K562 (cell line): ENCODE data around the gene CLEC6A. TPM values are rescaled to one million over a fixed set of nuclear protein-coding genes. Genes with fewer than 3 reads are reported as not detected.
"Not testable (repeated sequence)": the region's sequence is repeated elsewhere in the genome, so short reads cannot be mapped to it uniquely, and the experiment has no call there.

Experiments used
- ATAC-seq: fragments of 200-7000 bp; cut with Tn5 transposase; 3 replicates; pipeline ENCODE4 v1.9.1; 2020; ENCODE audit warnings: moderate library complexity
- BruUV-seq: library from RNA; stranded (reverse); fragments of 400-500 nt; replicated peaks from 2 replicates; lab custom pipeline; 2021; lab: Mats Ljungman, UMichigan
- CTCF ChIA-PET: fragments of 300-600 bp; formaldehyde crosslinking; extraction: SDS; loops from one replicate; lab custom pipeline; 2021; ENCODE audit warnings: low intra/inter-chr PET ratio; lab: Yijun Ruan, JAX
- POLR2A ChIA-PET: fragments of 300-600, 350-650 bp; sonication (Branson Sonifier 250); formaldehyde crosslinking; extraction: SDS; loops from one replicate; lab custom pipeline; 2021; ENCODE audit warnings: antibody characterized with exemption, inconsistent platforms; lab: Yijun Ruan, JAX
- DNase-seq, 4 experiments: peaks; one replicate each; pipeline versions ENCODE4 v3.0.0 to v3.0.0-alpha.2; 2011 to 2018; ENCODE audit warnings: low spot score in 3 of 4, mixed read lengths in 3 of 4; ENCODE audit errors: extremely low read depth in 1 of 4
- FAIRE-seq: peaks from 2 replicates; lab custom pipeline; 2011; peaks lifted over from hg19 to GRCh38; lab: Jason Lieb, UNC
- H2AFZ ChIP-seq: 2 replicates; pipeline ENCODE4 v1.6.0; 2011; ENCODE audit warnings: low read depth, low read length, control low read depth, inconsistent platforms
- H3K27ac ChIP-seq: fragments of 200-600 bp; 3 replicates; pipeline ENCODE4 v1.8.0; 2011; ENCODE audit warnings: low read depth, mild to moderate bottlenecking, control low read depth, inconsistent platforms, low read length, moderate library complexity, mixed read lengths; ENCODE audit errors: extremely low read depth
- H3K27me3 ChIP-seq, 2 experiments: fragments of 300-600 bp in 1 of 2; 2 replicates in 1 of 2; 3 replicates in 1 of 2; pipeline versions ENCODE4 v1.6.0 to v1.8.0; 2011; ENCODE audit warnings: inconsistent platforms in 2 of 2, low read length in 2 of 2, mild to moderate bottlenecking in 1 of 2, mixed read lengths in 1 of 2, moderate library complexity in 1 of 2; ENCODE audit not compliant: control insufficient read depth in 2 of 2, insufficient read depth in 2 of 2
- H3K36me3 ChIP-seq: fragments of 300-600 bp; 3 replicates; pipeline ENCODE4 v1.8.0; 2011; ENCODE audit warnings: mild to moderate bottlenecking, low read length, inconsistent platforms; ENCODE audit not compliant: control insufficient read depth, insufficient read depth
- H3K4me1 ChIP-seq, 2 experiments: fragments of 200-600 bp in 1 of 2; replicated peaks in 1 of 2; 2 replicates in 1 of 2; 3 replicates in 1 of 2; pipeline versions ENCODE4 v1.5.1 to v1.8.0; 2011; ENCODE audit warnings: inconsistent platforms in 2 of 2, low read length in 2 of 2, mild to moderate bottlenecking in 1 of 2, mixed read lengths in 1 of 2, moderate library complexity in 1 of 2; ENCODE audit not compliant: control insufficient read depth in 2 of 2, insufficient read depth in 2 of 2
- H3K4me2 ChIP-seq: 2 replicates; pipeline ENCODE4 v1.6.1; 2011; ENCODE audit warnings: low read length, control low read depth, inconsistent platforms, mixed read lengths; ENCODE audit not compliant: insufficient read depth
- H3K4me3 ChIP-seq: fragments of 200-600 bp; sonication (generic), shearing (Covaris generic); 2 replicates; pipeline ENCODE4 v1.5.1; 2016; ENCODE audit warnings: control low read depth, inconsistent platforms
- H3K79me2 ChIP-seq: fragments of 200-600 bp; 3 replicates; pipeline ENCODE4 v1.8.0; 2011; ENCODE audit warnings: low read length, inconsistent platforms; ENCODE audit not compliant: control insufficient read depth, insufficient read depth
- H3K9ac ChIP-seq, 2 experiments: 2 replicates each; pipeline versions ENCODE4 v1.6.0 to v1.6.1; 2011; ENCODE audit warnings: low read depth in 2 of 2, low read length in 2 of 2, control low read depth in 1 of 2, inconsistent platforms in 1 of 2, mild to moderate bottlenecking in 1 of 2, mixed read lengths in 1 of 2; ENCODE audit not compliant: insufficient read depth in 1 of 2
- H3K9me1 ChIP-seq: one replicate; pipeline ENCODE4 v1.6.0; 2011; ENCODE audit warnings: inconsistent platforms, mild to moderate bottlenecking, low read length, moderate library complexity; ENCODE audit not compliant: control insufficient read depth, insufficient read depth
- H3K9me3 ChIP-seq: replicated peaks from 2 replicates; pipeline ENCODE4 v1.5.1; 2011; ENCODE audit warnings: low read depth, low read length, inconsistent platforms; ENCODE audit not compliant: control insufficient read depth, insufficient read depth
- H4K20me1 ChIP-seq: replicated peaks from 2 replicates; pipeline ENCODE4 v1.6.1; 2011; ENCODE audit warnings: low read length, inconsistent platforms, mixed read lengths; ENCODE audit not compliant: control insufficient read depth, insufficient read depth
- NR4A1 ChIP-seq, 2 experiments: fragments of 250-450 bp in 1 of 2; fragments of 450-650 bp in 1 of 2; sonication (Bioruptor Pico) in 1 of 2; IDR thresholded peaks; 2 replicates each; pipeline versions ENCODE4 v1.4.0 to v1.6.1; 2016 to 2020; ENCODE audit warnings: mild to moderate bottlenecking in 2 of 2, missing compliant biosample characterization in 1 of 2, missing genetic modification characterization in 1 of 2, moderate library complexity in 1 of 2
- TFAM ChIP-seq: fragments of 250-450 bp; sonication (Bioruptor Pico); conservative IDR thresholded peaks from 2 replicates; pipeline ENCODE4 v1.5.0; 2021; ENCODE audit warnings: mild to moderate bottlenecking, moderate library complexity
- TFE3 ChIP-seq: fragments of 450-650 bp; formaldehyde crosslinking; IDR thresholded peaks from 2 replicates; pipeline ENCODE4 v1.4.0; 2020; ENCODE audit warnings: mild to moderate bottlenecking, mixed read lengths
- ZBED1 ChIP-seq: IDR thresholded peaks from 2 replicates; pipeline ENCODE4 v1.6.1; 2014
- WGBS: fragments of 100-300 bp; shearing (Covaris generic); methylation state at CpG from one replicate; pipeline ENCODE4 v1.1.6; 2016; ENCODE audit warnings: low coverage, mixed read lengths; ENCODE audit not compliant: insufficient coverage; ENCODE audit errors: missing lambda C conversion rate; 5-methylcytosine and 5-hydroxymethylcytosine counted together
- in situ Hi-C: fragments of 300-500 bp; cut with MboI; formaldehyde crosslinking; loops from 4 replicates; pipeline ENCODE4 v1.15.0; 2018; ENCODE audit warnings: inconsistent platforms, mixed read lengths
- intact Hi-C: fragments of 100-400 bp; cut with micrococcal nuclease; formaldehyde crosslinking; loops from 2 replicates; pipeline ENCODE4 v1.14.2; 2022
- polyA plus RNA-seq, 8 experiments: library from polyadenylated mRNA; depleted of rRNA in 4 of 8; stranded (reverse) in 5 of 8; unstranded in 3 of 8; fragments of >200 nt; fragmentation: Nextera tagmentation in 2 of 8; fragmentation: Illumina TruSeq in 1 of 8; extraction: Ambion mirVana in 2 of 8; extraction: Trizol in 1 of 8; gene quantifications; 2 replicates each; pipeline versions ENCODE4 v1.2.1 to v1.2.3, GENCODE V29; 2011 to 2014; ENCODE audit warnings: inconsistent platforms in 1 of 8, missing spikeins in 1 of 8
- total RNA-seq, 7 experiments: library from RNA; depleted of rRNA in 6 of 7; stranded (reverse); fragments of >200 nt in 6 of 7; fragmentation: Illumina TruSeq in 2 of 7; extraction: Trizol in 2 of 7; gene quantifications; 2 replicates each; pipeline versions ENCODE4 v1.2.1 to v1.2.3, GENCODE V29; 2011 to 2021; ENCODE audit warnings: low replicate concordance in 1 of 7

CLEC6A gene
- total and polyA plus RNA-seq, 9 of the 15 experiments (the other 6 are each of a cell fraction or from before 2014, with no cell fraction given) = not detected

- Histone ChIP-seq H3K4me2 (no peak overlapping the region), H3K27ac (no peak overlapping the region), H3K9ac (no peak overlapping the region), H2AFZ (no peak overlapping the region), H3K27me3 (no peaks in the 10 kb centered on the region), H3K4me3 (no peak overlapping the region), H3K9me3 (no peaks in the 10 kb centered on the region), H3K79me2 (no peaks in the 10 kb centered on the region), H3K9me1 (no peaks in the 10 kb centered on the region), H4K20me1 (no peaks in the 10 kb centered on the region), H3K36me3 (no peaks in the 10 kb centered on the region), H3K4me1 (no peaks in the 10 kb centered on the region)
- TF ChIP-seq NR4A1 (CRISPR knock-in tag; IDR thresholded peaks at IDR 0.05) (no peak), NR4A1 (tag; IDR thresholded peaks at IDR 0.05) (no peak), TFE3 (CRISPR knock-in tag) (no peak), TFAM (CRISPR knock-in tag) (no peak), ZBED1 (no peak)
- intact Hi-C loops (no loop called here), in situ Hi-C loops (no loop called here)
- ATAC-seq (no peak), DNase-seq (no peak), FAIRE-seq (no peak)
- no TSS peak for BruUV-seq
- WGBS = no CpG with 5 or more reads among the region's 10 CpGs
- ChIA-PET CTCF (no interaction called here), POLR2A (no interaction called here)
Measured at GRCh38 chr12:8420506-8420905, 35.3 kb upstream of the CLEC6A start.

- H3K4me2 ChIP-seq, intact Hi-C loops, BruUV-seq, CTCF ChIA-PET, H3K79me2 ChIP-seq, H3K4me3 ChIP-seq, FAIRE-seq, H3K9me1 ChIP-seq, DNase-seq, H3K27me3 ChIP-seq, H3K9me3 ChIP-seq, H3K27ac ChIP-seq, H3K4me1 ChIP-seq, H4K20me1 ChIP-seq, H3K9ac ChIP-seq, H2AFZ ChIP-seq, H3K36me3 ChIP-seq, ATAC-seq, POLR2A ChIA-PET: not testable (repeated sequence)
- in situ Hi-C loops = loop anchor here (10.0 kb wide), 1 partner anchor 50 kb away; no protein-coding TSS in a partner anchor
- WGBS = 6% methylated on average over 15 of the region's 22 CpGs
Measured at GRCh38 chr12:8444536-8445278, 11.1 kb upstream of the CLEC6A start.
